ACC112 (cell line): ENCODE data around the gene ARMH3.
"Not testable (repeated sequence)": the region's sequence is repeated elsewhere in the genome, so short reads cannot be mapped to it uniquely, and the experiment has no call there.

Experiments used
- H2AFZ ChIP-seq: fragments of 200-600 bp; sonication (generic); one replicate; pipeline ENCODE4 v1.6.0; 2017; ENCODE audit warnings: antibody characterized with exemption, low read length; ENCODE audit not compliant: unreplicated experiment
- H3K27ac ChIP-seq: fragments of 200-600 bp; sonication (generic); 2 replicates; pipeline ENCODE4 v1.5.1; 2014; ENCODE audit warnings: low read depth, mild to moderate bottlenecking, antibody characterized with exemption, low read length, moderate library complexity
- H3K27me3 ChIP-seq: fragments of 200-600 bp; sonication (generic); 2 replicates; pipeline ENCODE4 v1.6.1; 2014; ENCODE audit warnings: mild to moderate bottlenecking, antibody characterized with exemption, low read length, moderate library complexity, mixed read lengths; ENCODE audit not compliant: insufficient read depth
- H3K36me3 ChIP-seq: fragments of 200-600 bp; sonication (generic); 2 replicates; pipeline ENCODE4 v1.6.1; 2016; ENCODE audit warnings: mild to moderate bottlenecking, antibody characterized with exemption, low read length, moderate library complexity, mixed read lengths; ENCODE audit not compliant: insufficient read depth
- H3K4me1 ChIP-seq: fragments of 200-600 bp; sonication (generic); one replicate; pipeline ENCODE4 v1.6.1; 2016; ENCODE audit warnings: low read length, mixed read lengths; ENCODE audit not compliant: insufficient read depth, unreplicated experiment, control insufficient read depth
- H3K4me3 ChIP-seq: fragments of 200-600 bp; sonication (generic); 2 replicates; pipeline ENCODE4 v1.5.1; 2014; ENCODE audit warnings: mild to moderate bottlenecking, low read depth, low read length
- H3K79me2 ChIP-seq: fragments of 200-600 bp; sonication (generic); one replicate; pipeline ENCODE4 v1.6.0; 2016; ENCODE audit warnings: low read length; ENCODE audit not compliant: control insufficient read depth, unreplicated experiment, insufficient read depth

Gene ARMH3

GRCh38 chr10:102068216-102068615 lies 12.2 kb upstream of the ARMH3 start:
- Histone ChIP-seq H3K4me1 (peaks cover 13% of the 10 kb centered on the region), H3K79me2 (peaks cover 33% of the 10 kb centered on the region), H3K36me3 (no peaks in the 10 kb centered on the region), H3K27ac (no peak overlapping the region), H2AFZ (no peak overlapping the region), H3K4me3 (no peak overlapping the region), H3K27me3 (no peaks in the 10 kb centered on the region)

GRCh38 chr10:102067091-102067916 lies 11.3 kb upstream of the ARMH3 start:
- no peaks in the 10 kb centered on the region for H3K27me3 ChIP-seq
- no peak overlapping the region for H2AFZ ChIP-seq
- peaks cover 13% of the 10 kb centered on the region for H3K4me1 ChIP-seq
- H3K27ac ChIP-seq: no peak overlapping the region
- peak overlapping the region; percentile 94; the same call in 1 of the 2 replicates for H3K4me3 ChIP-seq
- H3K79me2 ChIP-seq: peaks cover 33% of the 10 kb centered on the region
- H3K36me3 ChIP-seq: no peaks in the 10 kb centered on the region

GRCh38 chr10:102066399-102067088 lies 10.6 kb upstream of the ARMH3 start:
- Histone ChIP-seq H3K27me3 (no peaks in the 10 kb centered on the region), H3K27ac (no peak overlapping the region), H3K79me2 (peaks cover 33% of the 10 kb centered on the region), H3K36me3 (no peaks in the 10 kb centered on the region), H2AFZ (no peak overlapping the region), H3K4me3 (peak overlapping the region; percentile 94), H3K4me1 (peaks cover 13% of the 10 kb centered on the region)

- Histone ChIP-seq H2AFZ (peak overlapping the region; percentile 78), H3K36me3 (no peaks in the 10 kb centered on the region), H3K27me3 (no peaks in the 10 kb centered on the region), H3K27ac (peak overlapping the region; percentile 46; the same call in 1 of the 2 replicates), H3K79me2 (peaks cover 33% of the 10 kb centered on the region), H3K4me1 (peaks cover 13% of the 10 kb centered on the region), H3K4me3 (peak overlapping the region; percentile 94)
These were observed 9.8 kb upstream of the ARMH3 start for GRCh38 chr10:102065561-102066398.

GRCh38 chr10:102064868-102065560 lies 9.0 kb upstream of the ARMH3 start, which contains the start of gene HPS6:
Gene HPS6 (plus strand): TSS chr10:102065349. CDS start chr10:102065475, 126 bp downstream.
- Histone ChIP-seq H3K79me2 (peaks cover 33% of the 10 kb centered on the region), H2AFZ (peak within 1 kb of the TSS; percentile 78), H3K4me3 (peak within 1 kb of the TSS; percentile 94), H3K27me3 (no peaks in the 10 kb centered on the region), H3K4me1 (peaks cover 13% of the 10 kb centered on the region), H3K36me3 (no peaks in the 10 kb centered on the region), H3K27ac (peak within 1 kb of the TSS; percentile 46; the same call in 1 of the 2 replicates)

GRCh38 chr10:102064503-102064867 lies 8.5 kb upstream of the ARMH3 start:
- Histone ChIP-seq H3K79me2 (peaks cover 33% of the 10 kb centered on the region), H3K36me3 (no peaks in the 10 kb centered on the region), H3K27ac (peak overlapping the region; percentile 28; the same call in 1 of the 2 replicates), H2AFZ (peak overlapping the region; percentile 68), H3K4me3 (peak overlapping the region; percentile 94), H3K27me3 (no peaks in the 10 kb centered on the region), H3K4me1 (peaks cover 13% of the 10 kb centered on the region)

DNA sequence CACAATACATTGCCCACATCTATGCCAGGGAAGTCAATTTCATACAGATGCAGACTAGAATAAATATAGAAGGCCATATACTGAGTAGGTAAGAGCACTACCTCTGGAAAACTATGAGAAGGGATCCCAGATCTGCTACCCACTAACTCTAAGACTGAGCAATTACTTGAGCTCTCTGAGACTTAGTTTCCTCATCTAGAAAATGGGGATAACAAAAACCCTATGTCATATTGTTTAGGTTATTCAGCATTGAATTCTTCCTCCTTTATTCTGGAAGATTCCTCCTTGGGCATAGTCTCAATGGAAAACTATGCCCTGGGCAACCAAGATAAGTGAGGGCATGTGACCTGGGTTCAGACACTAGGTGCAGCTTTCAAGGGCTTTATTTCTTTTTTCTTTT lies 4.0 kb upstream of the ARMH3 start:
- peaks cover 5% of the 10 kb centered on the region for H3K79me2 ChIP-seq
- no peak overlapping the region for H3K27ac ChIP-seq
- H3K4me1 ChIP-seq: no peaks in the 10 kb centered on the region
- no peaks in the 10 kb centered on the region for H3K36me3 ChIP-seq
- H3K4me3 ChIP-seq: no peak overlapping the region
- H2AFZ ChIP-seq: no peak overlapping the region
- H3K27me3 ChIP-seq: no peaks in the 10 kb centered on the region

DNA sequence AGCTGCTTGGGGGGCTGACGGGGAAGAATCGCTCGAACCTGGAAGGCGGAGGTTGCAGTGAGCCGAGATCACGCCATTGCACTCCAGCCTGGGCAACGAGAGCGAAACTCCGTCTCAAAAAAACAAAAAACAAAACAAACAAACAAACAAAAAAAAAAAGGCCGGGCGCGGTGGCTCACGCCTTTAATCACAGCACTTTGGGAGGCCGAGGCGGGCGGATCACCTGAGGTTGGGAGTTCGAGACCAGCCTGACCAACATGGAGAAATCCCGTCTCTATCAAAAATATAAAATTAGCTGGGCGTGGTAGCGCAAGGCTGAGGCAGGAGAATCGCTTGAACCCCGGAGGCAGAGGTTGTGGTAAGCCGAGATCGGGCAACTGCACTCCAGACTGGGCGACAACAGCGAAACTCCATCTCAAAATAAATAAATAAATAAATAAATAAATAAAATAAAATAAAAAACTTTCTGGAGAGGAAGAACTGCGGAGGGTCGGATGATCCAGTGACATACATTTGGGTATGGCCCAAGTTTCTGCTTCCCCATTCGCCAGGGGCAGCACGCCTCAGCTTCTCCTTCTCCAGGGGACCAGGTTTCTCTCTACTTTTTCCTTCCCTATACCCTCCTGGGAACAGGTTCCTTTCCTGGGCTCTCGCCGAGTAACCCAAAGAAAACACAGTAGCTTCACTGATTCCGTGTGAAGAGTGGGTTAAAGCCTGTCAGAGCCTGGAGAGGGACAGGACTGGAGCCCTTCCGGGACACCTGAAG lies 909 bp downstream of the ARMH3 start:
- Histone ChIP-seq H3K79me2 (peaks cover 34% of the 10 kb centered on the region), H3K27ac (peak overlapping the region; percentile 63), H2AFZ (peak overlapping the region; percentile 78), H3K4me3 (peak overlapping the region; percentile 96), H3K4me1 (peaks cover 10% of the 10 kb centered on the region)
- not testable (repeated sequence) for H3K27me3 ChIP-seq, H3K36me3 ChIP-seq

DNA sequence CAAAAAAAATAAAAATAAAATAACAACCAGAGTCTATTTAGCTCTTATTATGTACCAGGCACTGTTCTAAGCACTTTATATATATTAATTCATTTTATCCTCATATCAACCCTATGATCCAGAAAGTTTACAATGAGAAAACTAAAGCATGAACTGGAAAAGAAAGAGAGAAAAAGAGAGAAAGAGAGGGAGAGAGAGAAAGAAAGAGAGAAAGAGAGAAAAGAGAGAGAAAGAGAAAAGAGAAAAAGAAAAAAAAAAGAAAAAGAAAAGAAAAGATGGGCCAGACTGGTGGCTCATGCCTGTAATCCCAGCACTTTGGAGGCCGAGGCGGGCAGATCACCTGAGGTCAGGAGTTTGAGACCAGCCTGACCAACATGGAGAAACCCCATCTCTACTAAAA lies 9.9 kb downstream of the ARMH3 start:
- peaks cover 28% of the 10 kb centered on the region for H3K79me2 ChIP-seq
- H3K27ac ChIP-seq: no peak overlapping the region
- no peaks in the 10 kb centered on the region for H3K4me1 ChIP-seq
- H3K36me3 ChIP-seq: no peaks in the 10 kb centered on the region
- no peak overlapping the region for H3K4me3 ChIP-seq
- no peak overlapping the region for H2AFZ ChIP-seq
- H3K27me3 ChIP-seq: no peaks in the 10 kb centered on the region
